CD4-positive, alpha-beta T cell treated with Interleukin-21 for 1 hour (primary cell): ENCODE measurements around the gene WWOX.

Experiments
- DNase-seq: peaks from one replicate; pipeline ENCODE4 v3.0.0-alpha.2; 2020

Gene WWOX

DNA sequence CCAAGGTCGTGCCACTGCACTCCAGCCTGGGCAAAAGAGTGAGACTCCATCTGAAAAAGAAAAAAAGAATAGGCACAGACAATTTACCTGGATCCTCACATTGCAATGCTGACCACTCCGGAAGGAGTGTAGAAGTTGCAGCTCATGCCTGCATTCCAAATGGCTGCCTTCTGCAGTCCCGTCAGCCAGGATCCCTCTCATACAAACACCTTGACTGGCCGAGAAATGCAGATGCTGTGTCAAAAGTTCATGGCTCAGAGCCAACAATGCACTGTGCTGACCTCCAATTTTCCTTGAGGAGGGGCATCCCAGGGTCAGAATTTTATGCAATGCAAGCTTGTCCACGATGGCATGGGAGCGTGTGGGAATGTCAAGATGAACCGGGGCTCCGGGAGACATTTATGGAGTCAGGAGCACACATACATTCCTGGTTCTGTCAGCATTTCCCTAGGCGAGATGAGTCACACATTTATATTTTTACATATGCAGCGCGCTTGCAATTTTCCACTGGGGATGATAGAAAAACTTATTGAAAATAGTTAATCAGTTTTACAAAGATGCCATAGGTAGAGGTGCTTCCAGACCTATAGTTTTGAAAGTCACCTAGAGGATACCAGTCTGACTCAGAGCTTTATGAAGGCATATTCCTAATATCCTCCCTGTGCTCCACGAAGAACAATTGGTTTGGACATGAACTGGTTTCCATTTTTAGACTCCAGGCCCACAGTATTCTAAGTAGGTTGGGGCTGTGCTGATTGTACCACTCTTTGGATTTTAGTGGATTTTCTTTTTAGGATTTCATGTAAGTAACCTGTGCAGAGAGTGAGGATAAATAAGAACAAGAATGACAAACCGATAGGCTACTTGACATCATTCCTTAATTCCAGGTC, 886.5 kb downstream of the WWOX start:
- DNase-seq: no peak

DNA sequence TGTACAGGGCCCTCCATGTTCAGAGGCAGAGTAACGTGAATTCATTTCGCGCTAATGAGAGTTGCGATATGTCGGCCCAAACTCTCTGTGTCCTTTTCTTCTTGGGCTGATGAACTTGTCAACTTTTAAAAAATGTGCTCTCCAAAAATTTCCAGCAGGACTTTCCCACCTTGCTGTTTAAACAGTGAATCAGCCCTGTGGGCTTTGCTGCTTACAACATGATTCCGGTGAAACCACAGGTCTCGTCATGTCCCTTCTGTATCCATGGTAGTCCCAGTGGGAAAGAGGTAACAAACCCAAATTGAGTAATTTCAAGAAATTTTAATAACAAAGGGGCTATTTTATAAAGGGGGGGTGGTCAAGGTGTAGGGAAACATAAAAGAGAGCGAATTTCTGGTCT, 888.2 kb downstream of the WWOX start:
- no peak for DNase-seq

DNA sequence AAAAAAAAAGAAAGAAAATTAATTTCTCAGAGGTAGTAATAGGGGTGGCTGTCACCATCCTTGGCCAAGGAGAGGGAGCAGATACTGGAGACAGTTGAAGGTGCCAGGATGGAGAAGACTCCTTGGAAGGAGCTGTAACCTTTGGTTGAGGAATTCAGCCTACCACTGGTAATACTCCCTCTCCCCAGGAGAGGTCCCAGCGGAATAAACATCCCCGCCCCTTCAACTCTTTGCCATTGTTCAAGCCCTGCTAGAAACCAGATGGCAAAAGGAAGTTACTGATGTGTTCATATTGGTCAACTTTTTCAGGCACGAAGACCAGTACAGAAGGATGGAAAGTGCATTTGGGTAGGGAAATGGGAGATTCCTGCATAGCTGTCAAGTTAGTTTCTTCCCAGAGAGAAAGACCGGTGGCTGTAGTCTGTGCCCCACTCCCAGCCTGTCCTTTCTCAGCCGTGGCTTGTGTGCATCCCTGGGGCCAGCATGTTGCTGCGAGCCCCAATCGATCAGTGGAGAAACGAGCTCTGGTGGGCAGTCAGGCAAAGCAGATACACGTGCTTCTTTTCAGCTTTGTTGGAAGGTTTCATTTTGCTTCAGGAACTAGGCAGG, 889.0 kb downstream of the WWOX start:
- DNase-seq: no peak

DNA sequence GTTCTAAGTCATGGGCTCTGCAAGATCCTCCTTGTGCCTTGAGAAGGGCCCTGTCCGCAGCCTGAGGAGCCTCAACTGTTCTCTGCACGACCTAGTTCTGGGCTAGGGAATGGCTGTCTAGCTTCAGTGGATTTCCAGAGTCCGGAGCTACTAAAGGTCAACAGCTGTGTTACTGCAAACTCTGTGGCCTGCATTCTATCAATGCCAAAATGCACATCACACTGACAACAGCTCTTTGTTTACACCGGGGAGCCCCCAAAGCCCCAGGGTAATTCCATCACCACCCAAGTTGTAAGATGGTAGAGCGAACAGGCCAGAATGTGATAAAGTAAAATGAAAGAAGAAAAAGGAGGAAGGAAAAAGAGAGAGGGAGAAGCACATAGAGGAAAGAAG, 890.9 kb downstream of the WWOX start:
- no peak for DNase-seq

DNA sequence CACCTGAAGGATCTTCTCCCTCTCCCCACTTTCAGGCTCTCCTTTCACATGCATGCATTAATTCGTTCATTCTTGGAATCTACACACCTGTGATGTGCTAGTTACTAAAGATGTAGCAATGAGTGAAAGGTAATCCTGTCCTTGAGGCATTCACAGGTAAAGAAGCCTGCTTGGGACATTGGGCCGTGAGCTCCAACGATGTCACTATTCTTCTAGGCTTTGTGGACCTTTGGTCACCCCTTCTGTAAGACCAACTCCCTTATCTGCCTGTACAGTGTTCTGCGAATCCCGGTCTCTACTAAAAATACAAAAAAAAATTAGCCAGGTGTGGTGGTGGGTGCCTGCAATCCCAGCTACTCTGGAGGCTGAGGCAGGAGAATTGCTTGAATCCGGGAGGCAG, 892.5 kb downstream of the WWOX start:
- DNase-seq: no peak

DNA sequence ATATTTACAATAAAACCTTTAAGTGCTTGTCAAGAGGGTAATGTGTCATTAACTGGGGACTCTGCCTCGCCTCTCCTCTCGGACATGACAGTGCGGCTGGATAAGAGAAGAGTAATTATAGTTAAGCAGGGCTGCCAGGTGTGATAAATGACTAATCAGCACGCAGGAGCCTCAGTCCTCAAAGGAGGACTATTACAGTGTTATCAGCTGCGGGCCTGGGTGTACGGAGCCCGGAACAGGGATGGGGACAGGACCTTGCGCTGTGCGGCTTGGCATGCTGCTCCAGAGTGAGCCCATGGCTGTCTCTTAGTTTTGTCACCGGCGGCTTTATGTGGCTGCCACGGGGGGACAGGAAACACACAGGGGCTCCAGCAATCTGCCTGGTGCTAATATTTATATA, 893.9 kb downstream of the WWOX start:
- no peak for DNase-seq

DNA sequence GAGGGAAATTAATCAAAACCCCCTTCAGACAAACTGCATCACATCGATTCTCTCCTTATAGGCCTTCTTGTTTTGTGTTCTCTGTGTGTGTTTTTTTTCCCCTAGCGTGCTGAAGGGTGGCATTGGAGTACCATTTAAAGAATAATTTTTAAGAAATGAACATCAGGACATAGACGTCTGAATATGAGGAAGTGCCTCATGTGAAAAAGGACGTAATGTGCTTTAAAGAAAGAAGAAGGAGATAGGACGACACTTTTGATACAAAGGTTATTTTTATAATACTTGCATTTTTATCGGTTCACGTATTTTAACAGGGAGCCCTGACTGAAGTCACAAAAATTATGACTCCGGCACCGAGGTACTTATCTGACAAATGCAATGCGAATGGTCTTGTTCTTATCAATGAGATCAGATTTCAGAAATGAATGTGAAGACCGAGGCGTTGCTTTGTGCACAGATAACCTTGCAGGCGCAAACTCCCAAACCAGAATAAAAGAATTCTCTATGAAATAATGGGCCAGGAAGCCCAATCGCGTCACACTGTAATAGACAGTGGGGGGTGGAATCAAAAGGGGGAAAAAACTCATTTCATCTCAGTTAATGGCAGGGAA, 894.8 kb downstream of the WWOX start:
- DNase-seq: no peak

DNA sequence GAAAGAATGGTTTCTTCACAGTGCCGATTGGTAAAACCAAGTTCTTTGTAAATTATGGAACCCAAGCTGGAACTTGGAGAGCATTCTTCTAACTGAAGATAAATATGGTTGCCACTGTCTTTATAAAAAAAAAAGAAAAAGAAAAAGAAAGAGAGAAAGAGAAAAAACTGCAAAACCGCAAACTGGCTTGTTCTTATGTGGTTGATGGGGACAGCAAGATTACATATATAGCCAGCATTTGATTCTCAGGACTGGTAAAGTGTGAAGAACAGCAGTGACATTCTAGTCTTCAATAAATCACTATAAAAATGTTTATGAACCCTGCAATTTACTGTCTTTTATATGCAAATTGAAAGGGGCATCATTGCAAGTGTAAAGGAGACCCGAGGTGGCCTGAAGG, 896.0 kb downstream of the WWOX start:
- DNase-seq: no peak

DNA sequence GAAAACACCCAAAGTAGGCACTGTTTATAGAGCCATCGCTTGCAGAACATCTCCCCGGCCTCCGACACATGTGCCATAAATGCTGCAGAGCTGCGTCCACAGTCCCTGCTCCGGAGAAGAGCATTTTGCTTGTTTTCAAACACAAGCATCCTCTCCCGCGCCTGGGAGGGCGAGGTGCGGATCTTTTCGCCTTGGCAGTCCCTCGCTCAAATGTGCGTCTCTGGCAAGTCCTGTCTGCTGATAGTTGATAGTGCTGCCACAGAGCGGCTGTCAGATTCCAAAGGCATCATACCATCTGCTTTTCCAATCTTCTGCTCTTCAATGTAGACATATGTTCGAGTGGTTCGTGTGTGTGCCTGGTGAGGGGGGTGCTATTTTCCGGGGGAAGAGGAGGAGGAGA, 897.3 kb downstream of the WWOX start:
- DNase-seq: no peak

DNA sequence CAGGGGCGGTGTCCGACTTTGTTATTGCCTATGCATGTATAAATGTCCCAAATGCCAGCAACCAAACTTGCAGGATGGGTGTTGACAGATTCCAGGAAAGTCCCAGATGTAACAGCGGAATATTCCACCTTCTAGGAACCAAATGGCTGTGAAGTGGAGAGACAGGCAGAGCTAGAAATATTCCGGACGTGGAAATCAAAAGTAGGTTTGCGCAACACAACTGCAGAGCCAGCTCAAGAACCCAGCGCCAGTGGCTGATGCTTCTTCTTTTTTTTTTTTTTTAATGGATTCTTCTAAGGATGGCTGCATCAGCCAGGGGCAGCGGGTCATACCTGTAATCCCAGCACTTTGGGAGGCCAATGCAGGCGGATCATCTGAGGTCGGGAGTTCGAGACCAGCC, 899.4 kb downstream of the WWOX start:
- no peak for DNase-seq

DNA sequence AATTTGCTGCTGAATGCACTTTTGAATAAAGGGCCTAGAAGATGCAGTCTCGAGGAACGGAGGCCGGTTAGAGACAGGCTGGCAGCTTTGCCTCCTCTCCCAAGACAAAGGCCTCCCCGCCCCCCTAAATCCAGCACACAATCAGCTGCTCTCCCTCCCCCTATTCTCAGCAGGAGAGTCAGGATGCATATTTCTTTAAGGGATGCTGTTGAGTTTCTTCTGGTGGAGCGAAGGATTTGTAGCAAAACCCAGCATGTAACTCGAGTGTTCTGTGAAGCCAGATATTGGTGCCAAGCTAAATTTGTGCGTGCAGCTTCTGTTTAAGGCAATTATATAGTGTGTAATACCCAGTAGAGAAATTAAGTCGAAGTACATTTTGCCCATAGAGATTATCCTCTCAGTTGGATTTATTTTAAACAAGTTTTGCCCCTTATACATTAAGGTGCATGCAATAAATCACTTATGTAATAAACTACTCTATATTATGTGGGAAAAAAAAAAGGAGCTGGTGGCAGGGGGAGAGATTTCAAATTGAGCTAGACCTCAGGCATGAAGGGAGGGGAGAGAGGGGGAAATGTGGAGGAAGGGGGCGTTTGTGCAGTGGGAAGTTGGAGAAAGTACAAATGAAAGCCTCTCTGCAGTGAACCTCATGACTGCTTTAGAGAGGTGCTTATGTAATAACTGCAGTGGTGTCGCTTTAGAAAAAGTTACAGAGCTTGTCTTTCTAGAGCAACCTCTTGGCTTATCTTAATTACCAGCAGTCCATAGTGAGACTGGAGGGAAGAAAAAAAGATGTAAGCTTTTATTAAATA, 901.9 kb downstream of the WWOX start:
- DNase-seq: no peak

DNA sequence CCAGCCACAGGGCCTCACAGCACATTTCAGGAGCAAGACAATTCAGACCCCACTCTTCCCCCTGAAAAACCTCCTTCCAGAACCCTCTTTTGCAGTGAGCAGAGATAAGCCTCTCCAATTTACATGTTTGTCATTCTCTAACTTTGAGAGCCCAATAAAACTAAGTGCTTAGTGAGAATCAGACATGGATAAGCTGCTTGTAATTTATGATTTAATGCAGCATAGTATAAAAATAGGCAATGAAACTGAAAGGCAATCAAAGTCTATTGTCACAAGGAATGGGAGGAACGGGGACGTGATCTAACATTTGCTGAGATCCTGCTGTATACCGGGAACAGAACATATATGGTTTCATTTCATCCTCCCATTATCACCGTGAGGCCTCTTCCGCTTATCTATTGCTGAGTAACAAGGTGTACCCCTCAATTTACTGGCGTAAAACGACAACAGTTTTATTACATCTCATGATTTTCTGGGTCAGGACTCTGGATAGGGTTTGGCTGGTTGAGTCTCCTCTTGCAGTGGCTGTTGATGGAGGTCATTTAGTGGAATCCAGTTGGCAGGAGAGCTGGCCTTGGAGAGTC, 903.7 kb downstream of the WWOX start:
- DNase-seq: no peak

DNA sequence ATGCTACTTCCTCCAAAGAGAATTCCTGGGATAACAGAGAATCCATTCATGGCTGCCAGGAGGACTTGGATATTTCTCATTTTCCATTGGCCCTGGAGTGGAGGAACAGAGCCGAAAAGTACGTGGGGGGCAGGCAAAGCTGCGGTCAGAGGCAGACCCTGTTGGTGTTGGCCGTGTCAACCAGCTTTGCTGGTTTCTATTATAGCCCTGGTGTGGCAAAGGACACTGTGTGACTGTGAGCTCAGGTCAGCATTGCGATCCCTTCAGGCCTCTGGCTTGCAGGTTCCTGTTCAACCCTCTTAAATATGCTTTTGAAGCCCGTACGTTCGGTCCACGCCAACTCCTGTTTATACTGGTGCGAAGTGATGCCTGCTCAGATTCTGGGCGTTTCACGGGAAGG, 904.9 kb downstream of the WWOX start:
- no peak for DNase-seq

DNA sequence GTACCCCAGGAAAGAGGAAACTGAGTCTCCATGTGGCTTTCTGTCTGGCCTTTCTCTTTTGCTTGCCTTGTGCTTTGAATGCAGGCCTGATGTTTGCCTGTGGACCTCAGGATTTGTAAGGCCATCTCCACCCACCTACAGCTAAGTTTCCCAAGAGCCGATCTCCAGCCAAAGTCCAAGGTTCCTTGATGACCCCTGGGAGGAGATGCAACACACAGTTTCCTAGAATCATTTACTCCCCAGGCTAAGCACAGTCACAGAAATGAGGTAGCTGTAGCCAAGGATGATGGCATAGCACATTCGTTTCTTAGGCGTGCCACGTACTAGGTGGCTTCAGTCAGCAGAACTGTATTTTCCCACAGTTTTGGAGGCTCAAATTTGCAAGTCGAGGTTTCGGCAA, 905.6 kb downstream of the WWOX start:
- no peak for DNase-seq

DNA sequence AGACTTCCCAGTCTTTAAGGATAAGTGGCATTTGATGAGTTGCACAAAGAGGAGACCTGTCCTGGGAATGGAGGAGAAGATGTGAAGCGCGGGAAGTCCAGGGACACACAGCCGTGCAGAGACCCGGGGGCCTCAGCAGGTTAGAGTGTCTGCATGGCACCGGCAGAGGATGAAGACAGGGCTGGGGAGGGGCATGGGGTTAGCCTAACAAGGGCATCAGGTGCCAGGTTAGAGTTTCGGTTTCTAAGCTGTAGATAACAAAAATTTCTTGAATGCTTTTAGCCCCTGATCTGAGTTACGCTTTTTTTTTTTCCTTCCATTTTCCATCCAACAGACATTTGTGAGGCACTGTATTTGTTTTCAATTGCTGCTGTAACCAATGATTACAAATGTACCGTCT, 906.8 kb downstream of the WWOX start:
- DNase-seq: no peak

DNA sequence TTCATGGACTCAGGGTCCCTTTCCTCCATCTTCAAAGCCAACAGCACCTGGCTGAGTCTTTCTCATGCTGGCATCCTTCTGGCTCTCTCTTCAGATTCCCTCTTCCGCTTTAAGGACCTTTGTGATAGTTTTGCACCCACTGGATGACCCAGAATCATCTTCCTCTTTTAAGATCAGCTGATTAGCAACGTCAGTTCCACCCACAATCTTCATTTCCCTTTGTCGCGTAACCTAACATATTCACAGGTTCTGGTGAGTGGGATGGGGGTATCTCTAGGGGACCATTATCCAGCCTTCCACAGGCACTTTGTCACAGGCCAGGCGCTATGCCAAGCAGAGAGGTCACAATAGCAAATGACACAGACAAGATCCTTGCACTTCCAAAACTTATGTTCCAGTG, 907.3 kb downstream of the WWOX start:
- no peak for DNase-seq

DNA sequence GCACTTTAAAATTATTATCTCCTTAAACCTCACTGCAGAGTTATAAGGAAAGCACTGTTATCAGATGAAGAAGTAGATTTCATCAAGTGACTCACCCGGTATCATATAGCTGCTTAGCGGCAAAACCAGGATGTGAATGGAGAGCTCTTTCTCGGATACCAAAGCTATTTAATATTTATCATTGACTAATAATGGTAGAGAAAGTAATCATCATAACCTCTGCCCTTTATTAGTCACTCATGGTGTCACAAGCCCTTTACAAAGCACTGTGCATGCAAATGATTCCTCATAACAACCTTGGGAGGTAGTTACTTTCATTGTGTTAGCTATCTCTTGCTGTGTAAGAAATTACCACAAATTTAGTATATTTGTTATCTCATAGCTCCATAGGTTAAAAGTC, 908.2 kb downstream of the WWOX start:
- no peak for DNase-seq

DNA sequence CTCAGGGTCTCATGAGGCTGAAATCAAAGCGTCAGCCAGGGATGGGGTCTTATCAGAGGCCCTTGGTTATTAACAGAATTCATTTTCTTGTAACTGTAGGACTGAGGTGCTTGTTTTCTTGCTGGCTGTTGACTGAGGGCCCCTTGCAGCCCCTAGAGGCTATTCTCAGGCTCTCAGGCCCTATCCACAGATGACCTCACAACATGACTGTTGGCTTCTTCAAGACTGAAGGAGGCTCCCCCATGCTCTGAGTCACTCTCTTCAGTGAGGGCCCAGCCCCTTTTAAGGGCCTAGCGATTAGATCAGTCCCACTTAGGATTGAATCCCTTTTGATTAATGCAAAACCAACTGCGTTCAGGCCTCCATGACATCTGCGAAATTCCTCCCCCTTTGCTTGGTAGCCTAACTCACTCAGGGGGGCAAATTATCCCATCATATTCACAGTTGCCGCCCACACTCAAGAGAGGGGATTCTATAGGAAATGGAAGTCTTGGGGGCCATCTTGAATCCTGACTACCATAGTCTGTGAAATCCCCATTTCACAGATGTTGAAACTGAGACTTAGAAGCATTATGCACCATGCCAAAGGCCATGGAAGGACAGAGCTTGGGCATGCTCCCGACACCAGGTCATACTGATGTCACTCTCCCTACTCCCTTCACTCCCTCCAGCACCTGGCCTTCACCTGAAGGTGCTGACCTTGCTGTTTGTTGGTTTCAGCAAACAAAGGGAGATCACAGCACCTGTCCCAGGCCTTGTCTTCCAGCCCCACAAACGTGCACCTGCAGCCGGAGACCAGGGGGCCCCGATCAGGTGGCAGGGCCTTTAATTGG, 908.8 kb downstream of the WWOX start:
- DNase-seq: no peak

DNA sequence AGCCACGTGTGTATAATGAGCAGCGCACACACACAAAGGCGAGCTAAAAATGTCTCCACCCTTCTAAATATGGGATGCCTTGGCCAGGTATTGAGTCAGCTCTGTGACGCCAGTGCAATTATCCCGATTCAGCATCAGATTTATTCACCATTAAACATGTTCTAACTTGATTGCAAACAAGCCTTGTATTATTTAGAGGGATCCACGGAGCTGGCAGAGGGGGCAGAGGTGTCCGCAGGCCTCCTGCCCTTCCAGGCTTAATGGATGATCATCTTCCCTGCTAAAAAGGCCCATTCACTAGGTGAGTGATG, 909.4 kb downstream of the WWOX start:
- no peak for DNase-seq

DNA sequence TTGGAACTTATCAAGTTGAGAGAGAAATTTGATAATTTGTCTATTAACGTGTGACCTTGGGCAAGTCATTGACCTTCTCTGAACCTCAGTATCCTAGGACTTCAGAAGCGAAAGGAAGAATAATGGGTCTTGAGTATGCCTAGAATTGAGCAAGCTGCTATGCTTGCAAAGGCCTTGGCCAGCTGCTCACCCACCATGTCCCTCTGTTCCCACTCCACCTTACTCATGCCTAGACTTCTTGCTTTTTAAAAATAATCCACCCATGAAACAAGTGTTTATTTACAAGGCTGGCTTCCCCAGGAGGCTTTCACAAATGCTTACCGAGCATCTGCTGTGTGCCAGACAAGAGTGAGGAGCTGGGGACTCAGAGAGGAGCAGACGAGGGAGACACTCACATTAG, 910.4 kb downstream of the WWOX start:
- DNase-seq: no peak

DNA sequence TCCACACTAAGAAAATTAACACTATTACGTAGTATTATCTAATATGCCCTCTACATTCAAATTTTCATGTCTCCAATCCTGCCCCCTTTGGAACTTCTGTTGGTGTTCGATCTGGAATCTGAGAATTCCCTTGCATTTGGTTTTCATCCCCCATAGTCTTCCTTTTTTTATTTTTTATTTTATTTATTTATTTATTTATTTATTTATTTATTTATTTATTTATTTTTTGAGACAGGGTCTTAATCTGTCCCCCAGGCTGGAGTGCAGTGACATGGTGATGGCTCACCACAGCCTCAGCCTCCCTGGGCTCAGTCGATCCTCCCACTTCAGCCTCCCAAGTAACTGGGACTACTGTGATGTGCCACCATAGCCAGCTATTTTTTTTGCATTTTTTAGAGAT, 911.8 kb downstream of the WWOX start:
- DNase-seq: no peak

DNA sequence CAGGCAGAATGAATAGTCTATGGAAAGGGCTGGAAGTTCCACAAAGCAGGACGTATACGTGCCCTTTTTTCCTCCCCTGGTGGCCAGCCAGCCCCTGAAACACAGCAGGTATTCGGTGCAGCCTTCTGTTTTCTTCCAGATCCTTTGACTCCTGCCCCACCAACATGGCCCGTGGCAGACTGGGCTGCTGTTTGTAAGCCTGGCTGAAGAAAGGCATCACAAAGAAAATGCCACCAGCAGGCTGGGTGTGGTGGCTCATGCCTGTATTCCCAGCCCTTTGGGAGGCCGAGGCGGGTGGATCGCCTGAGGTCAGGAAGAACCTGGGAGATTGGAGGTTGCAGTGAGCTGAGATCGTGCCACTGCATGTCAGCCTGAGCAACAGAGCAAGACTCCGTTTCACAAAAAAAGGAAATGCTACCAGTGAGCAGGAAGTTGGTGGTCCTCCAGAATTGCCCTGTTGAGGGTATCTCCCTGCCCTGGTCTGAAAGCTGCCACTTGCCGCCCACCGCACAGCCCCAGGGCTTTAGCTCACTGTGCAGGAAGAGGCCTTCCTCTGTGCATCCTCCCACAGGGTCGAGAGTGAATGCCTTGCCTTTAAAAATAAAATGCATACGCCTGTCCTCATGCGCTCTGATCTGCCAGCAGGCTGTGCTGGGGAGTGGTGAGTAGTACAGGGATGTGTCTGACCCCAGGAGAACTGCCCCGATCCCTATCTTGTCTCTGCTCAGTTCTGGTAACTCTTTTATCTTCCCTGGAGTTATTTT, 913.4 kb downstream of the WWOX start:
- DNase-seq: no peak
